Measurements from ENCODE around the gene KRTAP10-4. TPM values are rescaled to one million over a fixed set of nuclear protein-coding genes. Genes with fewer than 3 reads are reported as not detected.

The KRTAP10-4 gene
- total RNA-seq, 1 donor from 2014 or later: not detected

GRCh38 chr21:44592446-44593311, 19.1 kb downstream of the KRTAP10-4 start, which contains the start of gene KRTAP10-6:
Gene KRTAP10-6, minus strand, starts transcription at chr21:44592505. Its CDS starts 21 bp downstream, at chr21:44592484.
- no peaks in the 10 kb centered on the region for H3K9me3 ChIP-seq
- intact Hi-C loops (cut with DNase I): no loop called here
- no peak within 1 kb of the TSS for H3K27ac ChIP-seq
- no peaks in the 10 kb centered on the region for H3K36me3 ChIP-seq
- no peak for TF ChIP-seq CTCF (IDR thresholded peaks at IDR 0.05)
- DNase-seq (ENCODE audit: low spot score in 2 of 2): no peak
- no peaks in the 10 kb centered on the region for H3K27me3 ChIP-seq
- no peaks in the 10 kb centered on the region for H3K4me1 ChIP-seq
- H3K4me3 ChIP-seq: no peak within 1 kb of the TSS

GRCh38 chr21:44593598-44594405, 20.3 kb downstream of the KRTAP10-4 start:
- H3K27me3 ChIP-seq: no peaks in the 10 kb centered on the region

GRCh38 chr21:44594406-44594916, 20.9 kb downstream of the KRTAP10-4 start:
- H3K27ac ChIP-seq: no peak overlapping the region
- H3K4me1 ChIP-seq: no peaks in the 10 kb centered on the region
- H3K4me3 ChIP-seq: no peak overlapping the region
- intact Hi-C loops (cut with DNase I): no loop called here
- no peaks in the 10 kb centered on the region for H3K36me3 ChIP-seq
- H3K9me3 ChIP-seq: no peaks in the 10 kb centered on the region
- no peaks in the 10 kb centered on the region for H3K27me3 ChIP-seq
- DNase-seq (ENCODE audit: low spot score in 2 of 2): no peak
- no peak for TF ChIP-seq CTCF (IDR thresholded peaks at IDR 0.05)

More at GRCh38 chr21:44593598-44594405, 20.3 kb downstream of the KRTAP10-4 start:
- H3K9me3 ChIP-seq: no peaks in the 10 kb centered on the region
- H3K4me3 ChIP-seq: no peak overlapping the region
- intact Hi-C loops (cut with DNase I): no loop called here
- DNase-seq (ENCODE audit: low spot score in 2 of 2): no peak
- H3K36me3 ChIP-seq: no peaks in the 10 kb centered on the region
- no peak overlapping the region for H3K27ac ChIP-seq
- no peak for TF ChIP-seq CTCF (IDR thresholded peaks at IDR 0.05)
- H3K4me1 ChIP-seq: no peaks in the 10 kb centered on the region

- H3K27me3 ChIP-seq: no peaks in the 10 kb centered on the region
- intact Hi-C loops (cut with DNase I): no loop called here
These were observed 22.0 kb downstream of the KRTAP10-4 start for GRCh38 chr21:44595524-44595923.

More at GRCh38 chr21:44595524-44595923, 22.0 kb downstream of the KRTAP10-4 start:
- Histone ChIP-seq H3K27ac (no peak overlapping the region), H3K4me1 (no peaks in the 10 kb centered on the region), H3K9me3 (no peaks in the 10 kb centered on the region), H3K4me3 (no peak overlapping the region), H3K36me3 (no peaks in the 10 kb centered on the region)
- no peak for DNase-seq (ENCODE audit: low spot score in 2 of 2)
- TF ChIP-seq CTCF (IDR thresholded peaks at IDR 0.05): no peak

All from ascending aorta (tissue), 2 donors.